Hepatocyte (in vitro differentiated cells): ENCODE data around the gene ITPK1. TPM values are rescaled to one million over a fixed set of nuclear protein-coding genes. Genes with fewer than 3 reads are reported as not detected.

Source experiments
- DNase-seq: peaks from one replicate; pipeline ENCODE4 v3.0.0-alpha.2; 2016; ENCODE audit warnings: low spot score
- H2AFZ ChIP-seq: fragments of 200-600 bp; sonication (generic); 2 replicates; pipeline ENCODE4 v1.6.0; 2016; ENCODE audit warnings: antibody characterized with exemption, mild to moderate bottlenecking
- H3K27ac ChIP-seq: fragments of 200-600 bp; sonication (generic); 2 replicates; pipeline ENCODE4 v1.5.1; 2016; ENCODE audit warnings: mild to moderate bottlenecking
- H3K27me3 ChIP-seq: fragments of 200-600 bp; sonication (generic); 2 replicates; pipeline ENCODE4 v1.6.1; 2016
- H3K36me3 ChIP-seq: fragments of 200-600 bp; sonication (generic); replicated peaks from 2 replicates; pipeline ENCODE4 v1.5.1; 2016; ENCODE audit warnings: low read depth; ENCODE audit not compliant: insufficient read depth
- H3K4me1 ChIP-seq: fragments of 200-600 bp; sonication (generic); 2 replicates; pipeline ENCODE4 v1.5.1; 2016; ENCODE audit warnings: mild to moderate bottlenecking, moderate library complexity; ENCODE audit not compliant: insufficient read depth
- H3K4me2 ChIP-seq: fragments of 200-600 bp; sonication (generic); 2 replicates; pipeline ENCODE4 v1.6.0; 2016
- H3K4me3 ChIP-seq: fragments of 200-600 bp; sonication (generic); 2 replicates; pipeline ENCODE4 v1.5.1; 2016; ENCODE audit warnings: mild to moderate bottlenecking
- H3K79me2 ChIP-seq: fragments of 200-600 bp; sonication (generic); 2 replicates; pipeline ENCODE4 v1.6.0; 2017; ENCODE audit warnings: mild to moderate bottlenecking
- H3K9me2 ChIP-seq: fragments of 200-600 bp; sonication (generic); replicated peaks from 2 replicates; pipeline ENCODE4 v1.6.0; 2017; ENCODE audit warnings: mild to moderate bottlenecking; ENCODE audit not compliant: insufficient read depth
- H3K9me3 ChIP-seq: fragments of 200-600 bp; sonication (generic); 2 replicates; pipeline ENCODE4 v1.5.1; 2016; ENCODE audit warnings: low read depth, mild to moderate bottlenecking
- H4K20me1 ChIP-seq: fragments of 200-600 bp; sonication (generic); 2 replicates; pipeline ENCODE4 v1.6.0; 2016; ENCODE audit warnings: mild to moderate bottlenecking; ENCODE audit not compliant: insufficient read depth, poor library complexity, severe bottlenecking
- EZH2 ChIP-seq: fragments of 200-600 bp; sonication (generic); IDR thresholded peaks from 2 replicates; pipeline ENCODE4 v1.6.1; 2016; ENCODE audit warnings: antibody characterized with exemption, mild to moderate bottlenecking, borderline replicate concordance
- EZH2phosphoT487 ChIP-seq: fragments of 200-600 bp; sonication (generic); IDR thresholded peaks from one replicate; pipeline ENCODE4 v1.6.1; 2018; ENCODE audit warnings: antibody characterized with exemption, mild to moderate bottlenecking, low read depth, moderate library complexity; ENCODE audit not compliant: unreplicated experiment, severe bottlenecking
- WGBS: methylation state at CpG from one replicate; pipeline ENCODE4 v1.1.6; 2016; ENCODE audit warnings: low lambda C conversion rate; ENCODE audit errors: missing lambda C conversion rate; 5-methylcytosine and 5-hydroxymethylcytosine counted together
- polyA plus RNA-seq: library from polyadenylated mRNA; unstranded; fragments of >200 nt; fragmentation: Nextera tagmentation; extraction: Ambion mirVana; gene quantifications from 2 replicates; pipeline ENCODE4 v1.2.1, GENCODE V29; 2016
- total RNA-seq: library from RNA; depleted of rRNA; stranded (reverse); fragments of >200 nt; gene quantifications from 2 replicates; pipeline ENCODE4 v1.2.3, GENCODE V29; 2014
- TF ChIP-seq, protein P1 (sequence below): fragments of 200-600 bp; sonication (generic); IDR thresholded peaks from 2 replicates; pipeline ENCODE4 v1.5.1; 2016; ENCODE audit warnings: antibody characterized with exemption, mild to moderate bottlenecking; ENCODE audit not compliant: poor library complexity

Gene ITPK1
- total and polyA plus RNA-seq, 2 experiments from 2014 or later, result 49.8 to 66.7 TPM

DNA sequence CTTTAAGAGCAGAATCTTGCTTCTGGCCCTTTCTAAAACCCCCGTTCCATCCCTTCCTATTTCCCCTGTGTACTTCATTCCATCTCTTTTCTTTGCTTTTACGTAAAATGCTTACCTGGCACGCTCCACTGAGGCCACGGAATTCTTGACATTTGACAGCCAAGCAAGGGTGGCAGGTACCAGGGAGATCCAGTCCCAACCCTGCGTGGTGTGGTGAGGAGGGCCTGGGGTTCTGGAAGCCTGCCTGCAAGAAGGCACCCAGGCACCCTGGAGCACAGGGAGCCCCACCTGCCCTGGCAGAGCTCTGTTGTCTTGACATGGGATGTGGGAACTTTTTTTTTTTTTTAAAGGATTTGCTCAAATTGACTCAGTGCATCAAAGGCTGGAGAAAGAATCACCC, 48.6 kb downstream of the ITPK1 start:
- H3K9me3 ChIP-seq, result no peaks in the 10 kb centered on the region
- TF ChIP-seq, protein P1, sequence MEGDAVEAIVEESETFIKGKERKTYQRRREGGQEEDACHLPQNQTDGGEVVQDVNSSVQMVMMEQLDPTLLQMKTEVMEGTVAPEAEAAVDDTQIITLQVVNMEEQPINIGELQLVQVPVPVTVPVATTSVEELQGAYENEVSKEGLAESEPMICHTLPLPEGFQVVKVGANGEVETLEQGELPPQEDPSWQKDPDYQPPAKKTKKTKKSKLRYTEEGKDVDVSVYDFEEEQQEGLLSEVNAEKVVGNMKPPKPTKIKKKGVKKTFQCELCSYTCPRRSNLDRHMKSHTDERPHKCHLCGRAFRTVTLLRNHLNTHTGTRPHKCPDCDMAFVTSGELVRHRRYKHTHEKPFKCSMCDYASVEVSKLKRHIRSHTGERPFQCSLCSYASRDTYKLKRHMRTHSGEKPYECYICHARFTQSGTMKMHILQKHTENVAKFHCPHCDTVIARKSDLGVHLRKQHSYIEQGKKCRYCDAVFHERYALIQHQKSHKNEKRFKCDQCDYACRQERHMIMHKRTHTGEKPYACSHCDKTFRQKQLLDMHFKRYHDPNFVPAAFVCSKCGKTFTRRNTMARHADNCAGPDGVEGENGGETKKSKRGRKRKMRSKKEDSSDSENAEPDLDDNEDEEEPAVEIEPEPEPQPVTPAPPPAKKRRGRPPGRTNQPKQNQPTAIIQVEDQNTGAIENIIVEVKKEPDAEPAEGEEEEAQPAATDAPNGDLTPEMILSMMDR, result no peak
- TF ChIP-seq EZH2 (no peak), EZH2phosphoT487 (no peak)

DNA sequence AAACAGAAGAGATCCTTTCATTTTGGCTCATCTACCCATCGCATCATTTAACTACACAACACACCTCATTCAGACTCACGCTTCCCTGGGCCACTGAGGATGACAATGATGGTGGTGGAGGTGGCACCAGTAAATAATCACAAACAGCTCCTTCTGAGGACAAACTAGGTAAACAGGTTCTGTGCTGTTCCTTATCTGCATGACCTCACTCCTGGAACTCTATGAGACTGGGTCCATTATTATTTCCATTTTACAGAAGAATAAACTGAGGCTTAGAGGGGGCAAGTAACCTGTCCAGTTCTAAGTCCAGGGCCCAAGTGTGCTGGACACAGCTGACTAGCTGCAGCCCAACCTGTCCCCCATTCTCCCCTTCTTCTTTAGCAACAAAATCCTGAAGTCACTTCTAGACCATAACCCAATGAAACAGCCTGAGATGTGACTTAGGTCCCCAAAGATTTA, 50.4 kb downstream of the ITPK1 start:
- no peak overlapping the region for H3K27ac ChIP-seq
- H3K36me3 ChIP-seq, result no peaks in the 10 kb centered on the region
- no peaks in the 10 kb centered on the region for H3K27me3 ChIP-seq
- H3K9me3 ChIP-seq, result no peaks in the 10 kb centered on the region
- no peak overlapping the region for H2AFZ ChIP-seq
- no peak overlapping the region for H3K4me3 ChIP-seq
- no peak for TF ChIP-seq EZH2
- TF ChIP-seq EZH2phosphoT487, result no peak
- TF ChIP-seq, protein P1, result no peak
- no peaks in the 10 kb centered on the region for H4K20me1 ChIP-seq
- peaks cover 19% of the 10 kb centered on the region for H3K4me1 ChIP-seq
- H3K79me2 ChIP-seq, result peaks cover 8% of the 10 kb centered on the region
- WGBS, result 91% methylated on average over 2 of the region's 2 CpGs
- no peak overlapping the region for H3K4me2 ChIP-seq
- DNase-seq, result no peak
- H3K9me2 ChIP-seq, result no peaks in the 10 kb centered on the region

More for the DNA sequence above, 48.6 kb downstream of the ITPK1 start:
- Histone ChIP-seq H3K79me2 (peaks cover 13% of the 10 kb centered on the region), H4K20me1 (no peaks in the 10 kb centered on the region), H3K4me3 (no peak overlapping the region), H2AFZ (no peak overlapping the region), H3K4me2 (no peak overlapping the region), H3K36me3 (no peaks in the 10 kb centered on the region), H3K27ac (no peak overlapping the region), H3K9me2 (no peaks in the 10 kb centered on the region), H3K27me3 (no peaks in the 10 kb centered on the region), H3K4me1 (peaks cover 6% of the 10 kb centered on the region)
- DNase-seq, result no peak
- WGBS, result 94% methylated on average over 5 of the region's 5 CpGs

DNA sequence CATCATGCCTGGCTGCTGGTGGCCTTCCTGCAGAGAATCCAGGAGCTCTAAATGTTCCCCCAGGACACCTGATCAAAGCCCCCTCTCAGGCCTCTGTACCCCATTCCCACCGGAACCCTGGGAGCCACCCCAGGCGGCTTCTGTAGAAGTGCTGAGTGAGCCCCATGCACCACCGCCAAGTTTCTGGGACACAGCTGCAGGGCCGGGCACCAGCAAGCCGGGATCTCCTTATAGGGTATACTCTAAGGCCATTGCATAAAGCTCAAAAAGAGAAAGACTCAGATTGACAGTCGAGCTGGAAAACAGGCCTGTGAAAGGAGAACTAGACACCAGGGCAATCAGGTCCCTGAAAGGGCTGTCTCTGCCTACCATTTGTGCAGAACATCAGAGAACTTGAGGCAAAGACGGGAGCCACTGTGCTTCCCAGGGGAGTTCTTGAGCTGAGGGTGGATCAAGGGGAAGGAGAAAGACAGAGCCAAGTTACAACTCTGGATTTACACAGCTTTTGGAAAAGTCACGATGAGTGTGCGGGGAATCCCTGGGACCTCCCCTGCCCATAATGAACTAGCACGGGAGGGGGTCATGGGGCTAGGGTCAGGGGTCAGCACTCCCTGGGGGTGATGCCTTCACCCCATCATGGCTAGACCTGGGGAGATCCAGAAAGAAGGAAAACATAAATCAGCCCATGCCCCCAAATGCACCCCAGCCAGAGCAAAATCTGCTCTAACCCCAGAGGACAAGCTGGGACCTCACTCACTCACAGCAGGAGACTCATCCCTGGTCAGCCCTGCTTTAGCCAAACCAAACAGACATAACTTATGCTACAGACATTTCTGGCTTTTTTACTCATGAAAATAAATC, 51.1 kb downstream of the ITPK1 start:
- H2AFZ ChIP-seq, result no peak overlapping the region
- H3K9me2 ChIP-seq, result no peaks in the 10 kb centered on the region
- H3K36me3 ChIP-seq, result no peaks in the 10 kb centered on the region
- H4K20me1 ChIP-seq, result no peaks in the 10 kb centered on the region
- no peaks in the 10 kb centered on the region for H3K9me3 ChIP-seq
- TF ChIP-seq EZH2phosphoT487 (no peak), EZH2 (no peak)
- TF ChIP-seq, protein P1, result no peak
- H3K27ac ChIP-seq, result no peak overlapping the region
- H3K4me1 ChIP-seq, result peaks cover 24% of the 10 kb centered on the region
- H3K4me2 ChIP-seq, result no peak overlapping the region
- no peak for DNase-seq
- no peak overlapping the region for H3K4me3 ChIP-seq
- 86% methylated on average over 10 of the region's 10 CpGs for WGBS
- H3K79me2 ChIP-seq, result peaks cover 8% of the 10 kb centered on the region
- H3K27me3 ChIP-seq, result no peaks in the 10 kb centered on the region
